IMR-90 (cell line): ENCODE results near the gene RBBP7. TPM values are rescaled to one million over a fixed set of nuclear protein-coding genes. Genes with fewer than 3 reads are reported as not detected.

ENCODE experiments used
- ATAC-seq: fragments of 200-7000 bp; cut with Tn5 transposase; 2 replicates; pipeline ENCODE4 v1.9.1; 2020; ENCODE audit warnings: low read depth, mild to moderate bottlenecking, moderate library complexity
- BruUV-seq: library from RNA; stranded (reverse); fragments of 400-500 nt; replicated peaks from 2 replicates; lab custom pipeline; 2021; lab: Mats Ljungman, UMichigan
- CTCF ChIA-PET: fragments of 300-600 bp; formaldehyde crosslinking; extraction: SDS; loops from one replicate; lab custom pipeline; 2021; ENCODE audit warnings: antibody characterized with exemption; lab: Yijun Ruan, JAX
- POLR2A ChIA-PET: fragments of 300-600 bp; sonication (Branson Sonifier 250); formaldehyde crosslinking; loops from one replicate; lab custom pipeline; 2022; ENCODE audit warnings: antibody characterized with exemption; ENCODE audit not compliant: unreplicated experiment; lab: Charles Lee
- DNase-seq: peaks from one replicate; pipeline ENCODE4 v3.0.0; 2013
- H2AFZ ChIP-seq: replicated peaks from 2 replicates; pipeline ENCODE3; 2013; ENCODE audit warnings: low read length, mild to moderate bottlenecking; ENCODE audit not compliant: poor library complexity
- H2AK5ac ChIP-seq: 2 replicates; pipeline ENCODE4 v1.6.1; 2013; ENCODE audit warnings: low read depth, low read length, inconsistent platforms
- H2AK9ac ChIP-seq: replicated peaks from 2 replicates; pipeline ENCODE3; 2013; ENCODE audit warnings: mild to moderate bottlenecking, low read depth, low read length, moderate library complexity; ENCODE audit not compliant: poor library complexity
- H2BK120ac ChIP-seq: 2 replicates; pipeline ENCODE4 v1.6.1; 2013; ENCODE audit warnings: low read depth, low read length, inconsistent platforms
- H2BK15ac ChIP-seq: 3 replicates; pipeline ENCODE4 v1.6.1; 2013; ENCODE audit warnings: low read depth, low read length, inconsistent platforms
- H2BK20ac ChIP-seq: 2 replicates; pipeline ENCODE4 v1.6.1; 2013; ENCODE audit warnings: low read depth, mild to moderate bottlenecking, inconsistent platforms, low read length, moderate library complexity
- H2BK5ac ChIP-seq: 2 replicates; pipeline ENCODE4 v1.6.1; 2013; ENCODE audit warnings: mild to moderate bottlenecking, low read depth, low read length, inconsistent platforms; ENCODE audit not compliant: poor library complexity, severe bottlenecking
- H3K14ac ChIP-seq: replicated peaks from 2 replicates; pipeline ENCODE4 v1.6.1; 2013; ENCODE audit warnings: low read depth, low read length, inconsistent platforms
- H3K18ac ChIP-seq: 2 replicates; pipeline ENCODE4 v1.6.1; 2013; ENCODE audit warnings: low read depth, low read length, control low read depth
- H3K23ac ChIP-seq: 2 replicates; pipeline ENCODE4 v1.6.1; 2013; ENCODE audit warnings: low read depth, low read length, inconsistent platforms
- H3K27ac ChIP-seq: 2 replicates; pipeline ENCODE4 v1.5.1; 2013; ENCODE audit warnings: mild to moderate bottlenecking, control low read depth, low read length; ENCODE audit not compliant: insufficient read depth
- H3K27me3 ChIP-seq: 2 replicates; pipeline ENCODE4 v1.6.1; 2013; ENCODE audit warnings: low read length; ENCODE audit not compliant: control insufficient read depth, insufficient read depth
- H3K36me3 ChIP-seq: 2 replicates; pipeline ENCODE4 v1.6.1; 2013; ENCODE audit warnings: low read length, mixed read lengths; ENCODE audit not compliant: control insufficient read depth, insufficient read depth
- H3K4ac ChIP-seq: 2 replicates; pipeline ENCODE4 v1.6.1; 2013; ENCODE audit warnings: low read depth, low read length, inconsistent platforms
- H3K4me1 ChIP-seq: 2 replicates; pipeline ENCODE4 v1.6.1; 2013; ENCODE audit warnings: low read length, mixed read lengths; ENCODE audit not compliant: control insufficient read depth, insufficient read depth
- H3K4me2 ChIP-seq: 2 replicates; pipeline ENCODE4 v1.6.1; 2013; ENCODE audit warnings: low read depth, mild to moderate bottlenecking, control low read depth, low read length, moderate library complexity
- H3K4me3 ChIP-seq: 2 replicates; pipeline ENCODE4 v1.5.1; 2013; ENCODE audit warnings: low read depth, mild to moderate bottlenecking, control low read depth, low read length, moderate library complexity; ENCODE audit not compliant: insufficient read depth
- H3K56ac ChIP-seq: 2 replicates; pipeline ENCODE4 v1.6.1; 2013; ENCODE audit warnings: low read length, inconsistent platforms; ENCODE audit not compliant: insufficient read depth; ENCODE audit errors: extremely low read depth
- H3K79me1 ChIP-seq, 2 experiments: 2 replicates each; pipeline ENCODE4 v1.6.1; 2013; ENCODE audit warnings: low read length in 2 of 2, inconsistent platforms in 1 of 2, low read depth in 1 of 2
- H3K9ac ChIP-seq: 2 replicates; pipeline ENCODE4 v1.6.1; 2013; ENCODE audit warnings: low read depth, low read length, control low read depth
- H3K9me1 ChIP-seq: 2 replicates; pipeline ENCODE4 v1.6.1; 2013; ENCODE audit warnings: low read length, inconsistent platforms; ENCODE audit not compliant: insufficient read depth
- H3K9me3 ChIP-seq: 2 replicates; pipeline ENCODE4 v1.6.1; 2013; ENCODE audit warnings: low read length; ENCODE audit not compliant: control insufficient read depth, insufficient read depth
- H4K20me1 ChIP-seq: 2 replicates; pipeline ENCODE4 v1.6.1; 2013; ENCODE audit warnings: low read length, inconsistent platforms; ENCODE audit not compliant: insufficient read depth
- H4K5ac ChIP-seq: 2 replicates; pipeline ENCODE4 v1.6.1; 2013; ENCODE audit warnings: mild to moderate bottlenecking, low read depth, low read length, control low read depth
- H4K8ac ChIP-seq, 2 experiments: 2 replicates each; pipeline ENCODE4 v1.6.1; 2013; ENCODE audit warnings: low read depth in 2 of 2, low read length in 2 of 2, control low read depth in 1 of 2, inconsistent platforms in 1 of 2
- H4K91ac ChIP-seq: 2 replicates; pipeline ENCODE4 v1.6.1; 2013; ENCODE audit warnings: low read depth, low read length, inconsistent platforms; ENCODE audit not compliant: insufficient read depth
- MAFK ChIP-seq: IDR thresholded peaks from 2 replicates; pipeline ENCODE4 v1.6.1; 2012; ENCODE audit warnings: low read depth, low read length, improper control_type of control experiment
- WGBS, 2 experiments: methylation state at CpG; one replicate each; pipeline versions ENCODE4 v1.1.5 to v1.1.7; 2013; ENCODE audit warnings: missing lambda C conversion rate in 2 of 2; ENCODE audit not compliant: insufficient read length in 1 of 2; ENCODE audit errors: extremely low coverage in 2 of 2; 5-methylcytosine and 5-hydroxymethylcytosine counted together
- dilution Hi-C: fragments of 300-500 bp; cut with HindIII; formaldehyde crosslinking; loops from one replicate; pipeline ENCODE4 v1.14.3; 2018; ENCODE audit warnings: low sequenced_read_pairs; ENCODE audit not compliant: unreplicated experiment
- in situ Hi-C: fragments of 300-500 bp; cut with MboI; formaldehyde crosslinking; loops from 3 replicates; pipeline ENCODE4 v1.14.3; 2019; ENCODE audit warnings: low sequenced_read_pairs, inconsistent platforms, mixed read lengths
- intact Hi-C: fragments of 100-400 bp; cut with micrococcal nuclease; formaldehyde crosslinking; loops from 2 replicates; pipeline ENCODE4 v1.10.0; 2022
- polyA plus RNA-seq, 3 experiments: library from polyadenylated mRNA; depleted of rRNA; stranded (reverse); fragments of >200 nt; gene quantifications; 2 replicates each; pipeline ENCODE4 v1.2.3, GENCODE V29; 2012; ENCODE audit warnings: low replicate concordance in 1 of 3
- total RNA-seq: library from RNA; depleted of rRNA; stranded (reverse); fragments of >200 nt; gene quantifications from 2 replicates; pipeline ENCODE4 v1.2.3, GENCODE V29; 2012

RBBP7 gene
- total and polyA plus RNA-seq, 2 of the 4 experiments (the other 2 are of a cell fraction) = 147 to 149 TPM

DNA sequence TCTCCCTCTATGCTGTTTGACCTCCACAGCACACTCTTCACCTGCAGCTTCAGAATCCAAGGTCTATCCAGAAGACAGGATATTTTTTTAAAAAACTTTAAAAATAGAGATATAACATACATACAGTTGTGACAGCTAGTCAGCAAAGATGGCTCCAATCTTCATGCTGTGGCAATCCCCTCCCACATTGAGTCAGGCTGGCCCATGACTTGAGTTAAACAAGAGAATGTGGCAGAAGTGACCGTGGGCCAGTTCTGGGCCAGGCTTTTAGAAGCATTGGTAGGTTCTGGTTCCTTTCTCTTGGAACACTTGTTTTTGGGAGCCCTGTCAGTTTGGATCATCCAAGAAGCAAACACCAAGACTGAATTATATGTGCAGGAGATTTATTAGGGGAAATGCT is 40.2 kb upstream of the RBBP7 start:
- no peak overlapping the region for H2BK5ac ChIP-seq
- ATAC-seq (no peak), DNase-seq (no peak)
- intact Hi-C loops (no loop called here), in situ Hi-C loops (no loop called here), dilution Hi-C loops (no loop called here)
- no peaks in the 10 kb centered on the region for H3K36me3 ChIP-seq
- no peak overlapping the region for H2BK120ac ChIP-seq
- no peak for TF ChIP-seq MAFK
- H3K4me1 ChIP-seq = no peaks in the 10 kb centered on the region
- no peak overlapping the region for H3K4ac ChIP-seq
- H3K27ac ChIP-seq = no peak overlapping the region
- WGBS, 2 experiments = no CpG with 5 or more reads among the region's 1 CpG
- H4K20me1 ChIP-seq = no peaks in the 10 kb centered on the region
- no peak overlapping the region for H3K4me3 ChIP-seq
- no peak overlapping the region for H3K18ac ChIP-seq
- H2BK15ac ChIP-seq = no peak overlapping the region
- no peak overlapping the region for H4K91ac ChIP-seq
- H3K9ac ChIP-seq = no peak overlapping the region
- no peak overlapping the region for H3K56ac ChIP-seq
- H2AFZ ChIP-seq = no peak overlapping the region
- no peaks in the 10 kb centered on the region for H3K9me1 ChIP-seq
- H2AK5ac ChIP-seq = no peak overlapping the region
- H2AK9ac ChIP-seq = no peak overlapping the region
- ChIA-PET POLR2A (no interaction called here), CTCF (interaction anchor here (0.6 kb wide), 1 partner anchor 626 kb away, joined by 3 read pairs; no protein-coding TSS in a partner anchor)
- no peak overlapping the region for H3K4me2 ChIP-seq
- peaks cover 10% of the 10 kb centered on the region for H3K27me3 ChIP-seq
- H4K8ac ChIP-seq = no peak overlapping the region
- H4K5ac ChIP-seq = no peak overlapping the region
- BruUV-seq = no TSS peak
- H3K23ac ChIP-seq = no peak overlapping the region
- H3K9me3 ChIP-seq = no peaks in the 10 kb centered on the region
- H3K79me1 ChIP-seq = no peaks in the 10 kb centered on the region
- no peak overlapping the region for H3K14ac ChIP-seq
- no peak overlapping the region for H2BK20ac ChIP-seq
